NCI-H748 treated with DMSO at 0.1 percent for 48 hours (cell line): Measurements from ENCODE around the gene MECP2.

Source experiments
- DNase-seq: peaks from one replicate; lab custom pipeline; 2025; lab: John Stamatoyannopoulos, UW

MECP2 gene

DNA sequence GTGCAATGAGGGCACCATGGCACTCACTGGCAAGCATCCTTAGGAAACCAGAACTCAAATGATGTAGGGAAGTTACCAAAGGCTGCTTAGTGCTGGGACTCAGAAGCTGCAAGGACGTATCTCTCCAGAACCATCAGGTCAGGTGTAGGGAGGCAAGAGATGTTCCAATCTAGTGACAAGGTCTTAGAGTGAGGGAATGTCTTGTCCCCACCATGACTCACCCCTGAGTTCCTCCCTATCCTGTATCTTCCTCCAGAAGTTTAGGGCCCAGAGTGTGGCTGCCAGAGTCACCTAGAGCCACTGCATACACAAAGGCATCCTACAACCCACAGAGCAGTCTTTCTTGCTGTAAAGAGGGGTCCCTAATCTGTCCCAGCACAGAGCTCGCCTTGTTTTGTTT is 63.7 kb downstream of the MECP2 start:
- no peak for DNase-seq

DNA sequence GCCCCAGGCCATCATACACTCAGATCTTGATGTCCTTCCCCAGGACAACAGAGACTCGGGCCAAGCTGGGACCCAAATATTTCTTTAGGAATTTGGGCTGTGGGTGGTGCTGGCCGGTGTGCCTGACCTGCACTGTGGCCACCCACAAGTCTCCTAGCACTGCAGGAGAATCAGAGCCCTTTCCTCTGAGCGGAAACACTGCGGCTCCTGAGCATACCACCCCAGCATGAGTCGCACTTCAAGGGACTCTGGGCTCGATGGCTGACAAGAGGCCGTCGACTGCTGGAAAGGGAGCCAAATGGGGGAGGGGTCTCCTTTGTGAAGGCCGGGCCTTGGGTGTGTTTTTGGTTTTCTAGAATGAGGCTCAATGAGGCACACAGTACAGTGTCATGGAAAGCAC is 64.9 kb downstream of the MECP2 start:
- DNase-seq, result no peak

DNA sequence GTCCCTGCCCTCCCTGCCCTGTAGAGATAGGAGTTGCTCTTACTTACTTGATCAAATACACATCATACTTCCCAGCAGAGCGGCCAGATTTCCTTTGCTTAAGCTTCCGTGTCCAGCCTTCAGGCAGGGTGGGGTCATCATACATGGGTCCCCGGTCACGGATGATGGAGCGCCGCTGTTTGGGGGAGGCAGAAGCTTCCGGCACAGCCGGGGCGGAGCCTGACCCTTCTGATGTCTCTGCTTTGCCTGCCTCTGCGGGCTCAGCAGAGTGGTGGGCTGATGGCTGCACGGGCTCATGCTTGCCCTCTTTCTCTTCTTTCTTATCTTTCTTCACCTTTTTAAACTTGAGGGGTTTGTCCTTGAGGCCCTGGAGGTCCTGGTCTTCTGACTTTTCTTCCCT is 65.4 kb downstream of the MECP2 start:
- DNase-seq, result no peak

GRCh38 chrX:154030715-154031305 is 66.7 kb downstream of the MECP2 start:
- DNase-seq, result no peak

DNA sequence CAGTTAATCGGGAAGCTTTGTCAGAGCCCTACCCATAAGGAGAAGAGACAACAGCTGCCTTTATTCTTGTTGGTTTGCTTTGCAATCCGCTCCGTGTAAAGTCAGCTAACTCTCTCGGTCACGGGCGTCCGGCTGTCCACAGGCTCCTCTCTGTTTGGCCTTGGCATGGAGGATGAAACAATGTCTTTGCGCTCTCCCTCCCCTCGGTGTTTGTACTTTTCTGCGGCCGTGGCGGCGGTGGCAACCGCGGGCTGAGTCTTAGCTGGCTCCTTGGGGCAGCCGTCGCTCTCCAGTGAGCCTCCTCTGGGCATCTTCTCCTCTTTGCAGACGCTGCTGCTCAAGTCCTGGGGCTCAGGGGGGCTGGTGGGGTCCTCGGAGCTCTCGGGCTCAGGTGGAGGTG is 67.3 kb downstream of the MECP2 start:
- no peak for DNase-seq

GRCh38 chrX:154029439-154029838 is 68.1 kb downstream of the MECP2 start:
- no peak for DNase-seq

GRCh38 chrX:154028502-154029184 is 68.9 kb downstream of the MECP2 start:
- no peak for DNase-seq

DNA sequence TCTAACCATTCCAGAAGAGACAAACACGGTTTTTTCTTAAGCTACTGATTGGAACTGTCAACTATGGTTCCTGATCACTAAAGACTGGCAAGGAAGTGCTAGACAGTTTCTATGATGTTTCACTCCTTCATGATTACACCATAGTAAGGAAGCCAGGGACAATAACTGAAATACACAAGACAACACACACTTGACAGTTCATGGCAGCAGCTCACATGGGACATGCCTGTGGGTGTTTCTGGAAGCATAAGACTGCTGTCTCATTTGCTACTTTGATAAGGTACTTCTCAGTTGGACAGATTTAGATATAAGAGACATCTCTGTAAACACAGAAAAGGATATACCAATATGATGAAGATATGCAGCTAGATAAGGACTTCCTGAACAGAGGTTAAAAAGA is 69.5 kb downstream of the MECP2 start:
- DNase-seq, result no peak

GRCh38 chrX:154027022-154027402 is 70.5 kb downstream of the MECP2 start:
- DNase-seq, result no peak

DNA sequence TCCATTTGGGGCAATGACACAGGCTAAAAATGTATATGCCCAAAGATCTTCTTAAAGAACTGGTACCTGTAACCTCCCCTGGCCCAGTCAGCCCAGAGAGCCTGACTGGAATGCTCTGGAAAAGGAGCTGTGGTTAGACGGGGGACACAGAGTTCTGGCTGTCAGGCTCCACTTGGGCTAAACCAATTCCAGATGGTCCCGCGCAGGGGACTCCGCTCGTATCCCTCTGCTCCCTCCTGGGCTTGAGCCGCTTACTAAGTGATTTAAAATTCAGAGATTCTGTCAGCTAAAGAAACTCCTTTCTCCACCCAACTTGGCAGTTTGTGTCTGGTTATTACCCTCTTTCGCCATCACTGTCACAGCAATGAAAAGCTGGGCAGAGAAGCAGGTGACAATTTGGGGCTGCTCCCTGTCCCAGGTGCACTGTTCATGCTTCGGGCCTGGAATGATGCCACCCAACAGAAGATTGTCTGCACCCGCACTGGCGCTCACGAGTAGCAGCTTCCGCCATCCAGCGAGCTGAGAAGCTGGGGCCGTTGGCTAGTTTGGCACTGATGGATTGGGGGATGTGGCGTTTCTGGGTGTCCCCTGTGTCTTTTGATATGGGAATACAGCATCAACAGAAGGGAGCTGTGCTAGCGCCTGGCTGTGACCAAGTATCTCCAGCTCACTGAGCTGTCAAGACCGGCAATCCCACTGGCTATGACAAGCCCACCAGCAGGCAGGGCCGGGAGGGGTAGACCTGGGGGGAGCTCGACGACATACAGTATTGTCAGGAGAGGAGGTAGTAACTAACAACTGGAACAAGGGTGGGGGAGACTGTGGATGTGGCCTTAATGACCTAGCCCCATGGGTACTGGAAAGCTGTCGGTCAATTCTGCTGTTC is 71.1 kb downstream of the MECP2 start:
- no peak for DNase-seq

DNA sequence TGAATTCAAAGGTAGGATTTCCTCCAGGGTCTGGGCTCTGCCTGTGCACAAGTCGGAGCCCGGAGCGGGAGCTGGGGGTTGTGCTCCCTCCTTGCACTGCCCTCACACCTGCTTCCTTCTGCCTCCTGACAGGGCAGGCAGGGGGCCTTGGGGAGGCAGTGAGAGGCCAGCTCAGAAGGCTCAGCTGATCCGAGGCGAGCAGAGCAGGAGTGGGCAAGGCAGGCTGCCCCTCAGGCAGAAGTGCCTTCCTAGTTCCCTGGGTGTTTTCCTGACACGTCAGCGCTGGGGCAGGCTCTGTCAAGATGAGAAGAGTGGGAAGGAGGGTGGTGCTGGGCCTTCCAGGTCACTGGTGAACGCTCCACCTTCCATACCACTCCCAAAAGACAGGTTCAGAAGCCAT is 72.3 kb downstream of the MECP2 start:
- no peak for DNase-seq

DNA sequence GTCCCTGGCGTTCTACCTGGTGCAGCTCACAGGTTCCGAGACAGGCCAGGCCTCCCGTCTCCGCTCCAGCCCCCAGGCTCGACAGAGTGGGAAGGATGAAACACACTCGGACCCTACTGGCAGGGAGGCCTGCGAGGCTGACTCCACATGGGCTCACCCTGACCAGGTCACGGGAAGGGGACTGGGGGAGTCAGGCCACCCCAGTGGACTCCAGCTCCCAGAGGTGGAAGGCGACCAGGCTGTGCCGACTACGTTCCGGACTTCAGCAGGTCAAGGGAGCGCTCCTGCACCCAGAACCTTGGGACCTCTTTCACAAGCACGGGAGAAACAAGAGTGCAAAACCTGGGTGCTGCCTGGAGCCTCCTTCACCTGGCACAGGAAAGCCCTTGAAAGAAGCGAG is 73.2 kb downstream of the MECP2 start:
- DNase-seq, result no peak

DNA sequence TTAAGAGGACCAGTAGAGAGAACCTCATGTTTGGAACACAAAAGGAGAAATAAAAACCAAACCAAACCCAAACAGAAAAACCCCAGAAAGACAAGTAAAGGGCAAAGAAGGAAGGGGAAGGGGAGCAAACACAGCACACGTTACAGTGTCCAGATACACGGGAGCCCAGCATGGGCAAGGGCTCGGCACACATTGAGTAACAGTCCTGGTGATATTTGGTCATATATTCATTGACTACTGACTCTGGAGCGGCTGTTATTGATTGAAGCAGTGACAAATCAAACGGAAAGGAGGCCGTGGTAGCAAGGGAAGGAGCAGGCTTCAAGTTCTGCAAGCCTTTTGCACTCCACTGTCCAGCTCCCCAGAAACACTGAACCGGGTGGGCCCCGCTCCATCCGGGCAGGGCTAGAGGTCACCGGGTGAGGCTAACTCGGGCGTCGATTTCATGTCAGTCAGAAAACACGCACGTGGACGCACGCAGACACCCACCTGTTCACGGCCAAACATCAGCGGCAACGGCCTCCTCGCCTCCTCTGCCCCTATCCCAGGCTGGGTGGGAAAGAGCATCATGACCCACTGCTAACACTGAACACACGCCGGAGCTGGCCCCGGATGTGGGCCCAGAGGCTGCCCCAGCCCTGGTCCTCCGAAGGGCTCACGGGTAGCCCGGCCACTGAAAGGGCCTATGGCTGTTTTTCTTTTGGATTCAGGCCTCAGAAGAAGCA is 74.1 kb downstream of the MECP2 start:
- DNase-seq, result no peak

DNA sequence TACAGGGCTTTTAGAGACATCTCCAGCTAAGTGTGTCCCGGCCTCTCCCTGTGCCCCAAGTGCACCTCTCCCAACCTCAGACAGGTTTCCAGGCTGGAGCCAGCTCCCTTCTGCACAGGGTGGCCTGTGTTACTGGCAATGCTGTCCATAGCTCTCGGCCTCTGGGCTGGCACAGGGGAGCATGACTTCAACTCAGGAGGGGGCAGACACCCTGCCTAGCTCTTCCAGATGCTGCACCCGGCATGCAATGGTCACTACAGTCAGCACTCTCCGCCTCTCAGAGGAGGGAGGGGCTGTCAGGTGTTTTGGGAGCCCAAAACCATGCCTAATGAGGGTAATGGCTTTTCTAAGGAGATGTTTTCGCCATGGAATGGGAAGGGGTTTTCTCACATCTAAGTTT is 75.4 kb downstream of the MECP2 start:
- DNase-seq, result no peak

DNA sequence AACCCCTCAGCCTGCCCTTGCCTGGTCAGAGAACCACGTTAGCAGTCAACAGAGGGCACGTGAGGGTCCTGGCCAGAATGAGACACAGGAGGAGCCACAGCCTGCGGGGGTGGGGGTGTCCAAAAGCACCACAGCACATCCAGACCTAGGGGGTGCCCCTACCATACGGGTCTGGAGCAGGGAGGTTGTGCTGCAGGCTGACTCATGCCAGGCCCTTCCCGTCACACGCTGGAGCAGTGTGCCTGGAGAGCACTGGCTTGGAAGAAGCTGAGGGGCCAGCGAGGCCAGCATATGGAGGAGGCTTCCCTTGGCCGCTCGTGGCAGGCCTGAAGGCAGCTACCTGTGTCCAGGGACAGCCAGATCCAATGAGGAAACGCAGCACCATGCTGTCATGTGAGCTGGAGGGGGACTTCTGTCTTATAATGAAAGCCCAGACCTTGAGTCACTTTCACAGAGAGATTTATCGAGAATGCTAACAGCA is 76.3 kb downstream of the MECP2 start:
- DNase-seq, result no peak

DNA sequence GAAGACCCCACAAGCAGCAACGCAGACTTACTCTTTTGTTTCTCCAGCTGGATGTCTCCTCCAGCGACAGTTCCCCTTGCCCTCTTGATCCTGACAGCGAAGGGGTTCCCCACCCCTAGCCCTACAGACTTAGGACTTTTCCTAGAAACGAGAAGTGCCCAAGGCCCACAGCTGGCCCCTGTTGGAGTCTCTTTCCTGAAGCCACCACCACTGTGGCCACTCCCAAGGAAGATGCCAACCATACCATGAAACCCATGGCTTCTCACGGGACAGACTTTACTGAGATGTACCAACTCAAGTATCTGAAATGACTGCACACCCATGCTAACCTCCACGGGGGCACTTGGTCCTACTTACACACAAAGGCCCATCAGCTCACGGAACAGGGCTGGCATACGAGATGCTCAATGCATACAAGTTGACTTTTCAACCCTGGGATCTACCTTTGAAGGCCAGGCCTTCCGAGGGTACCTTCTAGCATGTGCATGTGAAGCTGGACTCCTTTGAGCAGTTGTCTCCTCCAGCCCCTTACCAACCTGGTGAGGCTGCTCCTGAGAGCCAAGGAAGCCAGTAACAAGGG is 76.9 kb downstream of the MECP2 start:
- no peak for DNase-seq

DNA sequence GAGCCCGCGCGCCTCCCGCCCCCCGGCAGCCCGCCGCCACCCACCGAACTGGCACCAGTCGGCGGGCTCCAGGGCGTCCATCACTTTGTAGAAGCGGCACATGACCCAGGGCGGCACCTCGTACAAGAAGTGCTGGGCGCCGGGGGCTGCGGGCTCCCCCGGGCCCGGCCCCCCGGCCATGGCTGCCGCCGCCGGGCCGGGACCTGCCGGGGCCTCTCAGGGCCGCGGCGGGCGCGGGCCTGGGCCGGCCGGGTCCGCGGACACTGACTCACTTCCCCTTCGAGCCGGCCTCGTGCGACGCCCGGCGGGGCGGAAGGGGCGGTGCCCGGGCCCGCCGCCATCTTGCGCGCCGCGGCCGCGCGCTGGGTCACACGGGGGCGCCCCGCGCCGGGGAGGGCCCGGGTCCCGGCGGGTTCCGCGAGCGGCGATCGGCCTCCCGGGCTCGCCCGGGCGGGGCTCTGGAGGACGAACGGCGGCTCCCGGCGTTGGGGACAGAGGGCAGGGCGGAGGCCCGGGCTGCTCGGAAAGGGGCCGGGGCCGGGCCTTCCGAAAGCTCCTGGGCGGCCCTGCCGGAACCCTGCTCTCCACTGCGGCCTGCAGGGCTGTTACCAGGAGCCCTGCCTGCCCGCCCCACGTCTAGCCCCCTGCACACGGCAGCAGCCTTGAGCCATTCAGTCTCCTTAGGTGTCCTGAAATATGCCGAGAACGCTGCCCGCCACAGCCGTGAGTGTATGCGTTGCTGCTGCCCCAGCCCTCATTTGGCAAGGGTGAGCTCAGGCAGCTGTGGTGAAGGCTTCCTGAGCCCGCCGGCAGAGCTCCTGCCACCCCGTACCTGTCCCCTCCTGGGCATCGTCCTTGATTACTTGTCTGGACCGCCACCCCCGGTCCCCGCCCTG is 77.6 kb downstream of the MECP2 start, which contains the start of gene IRAK1:
TSS of gene IRAK1 (minus strand) at position 270 of the 896 bp plus-strand sequence. CDS start at position 180, 90 bp downstream.
- no peak for DNase-seq

DNA sequence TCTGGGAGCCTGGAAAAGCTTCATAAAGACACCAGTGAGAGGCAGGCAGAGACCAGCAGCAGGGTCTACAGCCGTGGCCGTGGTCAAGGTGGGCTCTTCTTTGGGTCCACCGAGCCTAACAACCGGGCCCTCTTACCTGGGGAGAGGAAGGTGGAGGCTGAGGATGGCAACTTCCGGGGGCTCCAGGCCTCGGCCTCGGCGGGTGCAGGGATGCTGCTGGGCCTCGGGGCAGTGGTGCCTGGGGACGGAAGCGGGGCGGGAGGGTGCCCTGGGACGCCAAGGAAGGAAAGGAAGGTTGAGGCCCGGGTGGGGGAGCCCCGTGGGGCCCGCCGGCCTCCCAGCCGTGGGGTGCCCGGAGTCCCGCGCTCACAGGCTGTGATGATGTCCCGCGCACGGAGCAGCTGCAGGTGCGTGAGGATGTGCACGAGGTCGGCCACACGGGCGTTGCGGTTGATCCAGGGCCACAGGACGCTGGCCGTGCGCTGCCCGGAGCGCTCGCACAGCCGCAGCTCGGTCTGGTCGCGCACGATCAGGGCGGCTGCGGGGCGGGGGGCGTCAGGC is 78.4 kb downstream of the MECP2 start:
- no peak for DNase-seq

DNA sequence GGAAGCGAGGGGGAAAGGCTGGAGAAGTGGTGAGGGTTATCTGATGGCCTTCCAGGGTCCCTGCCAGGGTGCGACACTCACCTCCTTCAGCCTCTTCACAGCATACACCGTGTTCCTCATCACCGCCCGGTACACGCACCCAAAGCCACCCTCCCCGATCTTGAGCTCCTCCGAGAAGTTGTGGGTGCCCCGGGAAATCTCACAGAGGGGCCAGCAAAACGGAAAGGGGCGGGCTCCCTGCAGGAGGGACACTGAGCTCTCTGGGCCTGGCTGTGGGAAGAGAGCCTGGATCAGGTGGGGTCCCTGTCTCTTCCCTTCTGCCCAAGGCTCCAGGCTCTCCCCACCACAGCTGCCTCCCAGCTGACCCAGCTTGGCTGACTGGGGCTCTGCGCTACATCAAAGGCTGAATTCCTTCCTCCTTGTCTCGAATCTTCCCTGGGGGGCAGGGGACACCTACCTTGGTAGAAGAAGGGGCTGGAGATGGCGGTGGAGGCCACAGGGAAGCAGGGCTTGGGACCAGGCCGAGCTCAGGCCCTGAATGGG is 78.9 kb downstream of the MECP2 start:
- no peak for DNase-seq
